HepG2 (cell line): ENCODE results near the gene FBN3. TPM values are rescaled to one million over a fixed set of nuclear protein-coding genes. Genes with fewer than 3 reads are reported as not detected.
A peak's percentile ranks its signal among the peaks of the same experiment; 100 is the strongest.

Experiments
- ATAC-seq: fragments of 200-7000 bp; cut with Tn5 transposase; 3 replicates; pipeline ENCODE4 v1.9.1; 2020; ENCODE audit warnings: mild to moderate bottlenecking, moderate library complexity
- BruUV-seq: library from RNA; stranded (reverse); fragments of 400-500 nt; replicated peaks from 2 replicates; lab custom pipeline; 2021; lab: Mats Ljungman, UMichigan
- CTCF ChIA-PET: fragments of 300-600 bp; formaldehyde crosslinking; extraction: SDS; loops from one replicate; lab custom pipeline; 2021; ENCODE audit warnings: low total read pairs, inconsistent platforms, low intra/inter-chr PET ratio; lab: Yijun Ruan, JAX
- POLR2A ChIA-PET: fragments of 350-600 bp; sonication (Branson Sonifier 250); formaldehyde crosslinking; loops from one replicate; lab custom pipeline; 2020; ENCODE audit warnings: antibody characterized with exemption, inconsistent platforms; lab: Yijun Ruan, JAX
- DNase-seq: peaks from one replicate; pipeline ENCODE4 v3.0.0-alpha.2; 2015; ENCODE audit warnings: low spot score
- FAIRE-seq: peaks from 3 replicates; lab custom pipeline; 2011; peaks lifted over from hg19 to GRCh38; lab: Jason Lieb, UNC
- H2AFZ ChIP-seq: one replicate; pipeline ENCODE4 v1.6.1; 2011; ENCODE audit warnings: low read length, inconsistent platforms
- H3K27ac ChIP-seq: fragments of 300-600 bp; 3 replicates; pipeline ENCODE4 v1.8.0; 2011; ENCODE audit warnings: mixed run types, mild to moderate bottlenecking, mixed read lengths, low read length, inconsistent platforms; ENCODE audit not compliant: insufficient read depth; ENCODE audit errors: extremely low read length
- H3K27me3 ChIP-seq, 2 experiments: fragments of 200-600 bp in 1 of 2; 2 replicates in 1 of 2; 3 replicates in 1 of 2; pipeline versions ENCODE4 v1.6.0 to v1.8.0; 2011; ENCODE audit warnings: low read length in 2 of 2, mild to moderate bottlenecking in 2 of 2, moderate library complexity in 2 of 2, inconsistent platforms in 1 of 2; ENCODE audit not compliant: insufficient read depth in 2 of 2, control insufficient read depth in 1 of 2
- H3K36me3 ChIP-seq, 2 experiments: fragments of 200-600 bp in 1 of 2; replicated peaks in 1 of 2; 2 replicates in 1 of 2; 3 replicates in 1 of 2; pipeline versions ENCODE4 v1.5.1 to v1.8.0; 2011; ENCODE audit warnings: low read length in 2 of 2, inconsistent platforms in 1 of 2; ENCODE audit not compliant: insufficient read depth in 2 of 2, control insufficient read depth in 1 of 2
- H3K4me1 ChIP-seq: 2 replicates; pipeline ENCODE4 v1.5.1; 2012; ENCODE audit warnings: low read length, inconsistent platforms; ENCODE audit not compliant: insufficient read depth
- H3K4me2 ChIP-seq: 2 replicates; pipeline ENCODE4 v1.6.0; 2011; ENCODE audit warnings: low read depth, low read length, inconsistent platforms
- H3K4me3 ChIP-seq, 3 experiments: fragments of 200-600 bp in 1 of 3; sonication (generic), shearing (Covaris generic) in 1 of 3; replicated peaks in 1 of 3; 2 replicates each; pipeline ENCODE4 v1.5.1; 2011 to 2016; ENCODE audit warnings: low read length in 3 of 3, inconsistent platforms in 2 of 3, low read depth in 2 of 3, mild to moderate bottlenecking in 2 of 3, control low read depth in 1 of 3, mixed read lengths in 1 of 3; ENCODE audit not compliant: insufficient read depth in 1 of 3
- H3K79me2 ChIP-seq: one replicate; pipeline ENCODE4 v1.6.1; 2011; ENCODE audit warnings: low read length, inconsistent platforms; ENCODE audit not compliant: insufficient read depth
- H3K9ac ChIP-seq: 2 replicates; pipeline ENCODE4 v1.6.0; 2011; ENCODE audit warnings: mild to moderate bottlenecking, low read depth, low read length, inconsistent platforms; ENCODE audit not compliant: insufficient read depth
- H3K9me3 ChIP-seq: 2 replicates; pipeline ENCODE4 v1.5.1; 2012; ENCODE audit warnings: mild to moderate bottlenecking, low read length
- H4K20me1 ChIP-seq: 2 replicates; pipeline ENCODE4 v1.6.0; 2011; ENCODE audit warnings: inconsistent platforms, mild to moderate bottlenecking, low read length, moderate library complexity; ENCODE audit not compliant: insufficient read depth
- ASH2L ChIP-seq: fragments of 300-600, 200-600 bp; sonication (generic); IDR thresholded peaks from 2 replicates; pipeline ENCODE4 v1.7.0; 2017; ENCODE audit warnings: low read depth, mild to moderate bottlenecking, moderate library complexity, mixed read lengths, low read length; ENCODE audit not compliant: insufficient read length
- ATF6 ChIP-seq: sonication (generic); formaldehyde crosslinking; conservative IDR thresholded peaks from 2 replicates; pipeline ENCODE4 v1.4.0; 2020; ENCODE audit warnings: missing genetic modification reagents
- BRD4 ChIP-seq: sonication (generic); formaldehyde crosslinking; IDR thresholded peaks from 2 replicates; pipeline ENCODE4 v1.4.0; 2020; ENCODE audit warnings: missing genetic modification reagents
- HNRNPH1 ChIP-seq: fragments of 200-400 bp; formaldehyde crosslinking; optimal IDR thresholded peaks from 2 replicates; pipeline ENCODE3; 2017; ENCODE audit warnings: mild to moderate bottlenecking, low read depth, low read length
- HOXA3 ChIP-seq: sonication (generic); formaldehyde crosslinking; IDR thresholded peaks from 2 replicates; pipeline ENCODE4 v1.5.0; 2020; ENCODE audit warnings: missing genetic modification reagents
- KMT2B ChIP-seq: IDR thresholded peaks from 2 replicates; pipeline ENCODE4 v1.6.1; 2016; ENCODE audit warnings: missing genetic modification reagents, missing compliant biosample characterization
- MED1 ChIP-seq: sonication (generic); formaldehyde crosslinking; IDR thresholded peaks from 2 replicates; pipeline ENCODE4 v1.4.0; 2020; ENCODE audit warnings: missing genetic modification reagents
- NR2F2 ChIP-seq: IDR thresholded peaks from 2 replicates; pipeline ENCODE4 v1.6.1; 2012; ENCODE audit warnings: low read depth, inconsistent platforms, borderline replicate concordance
- TCF7 ChIP-seq: sonication (generic); IDR thresholded peaks from 2 replicates; pipeline ENCODE4 v1.6.1; 2016; ENCODE audit warnings: antibody characterized with exemption, low read depth
- YEATS4 ChIP-seq: sonication (generic); formaldehyde crosslinking; IDR thresholded peaks from 2 replicates; pipeline ENCODE4 v1.4.0; 2020; ENCODE audit warnings: missing genetic modification reagents, borderline replicate concordance
- ZFP36L1 ChIP-seq: sonication (generic); formaldehyde crosslinking; IDR thresholded peaks from 2 replicates; pipeline ENCODE4 v1.8.0; 2022; ENCODE audit warnings: mild to moderate bottlenecking, missing genetic modification reagents, moderate library complexity
- ZFY ChIP-seq: sonication (generic); formaldehyde crosslinking; IDR thresholded peaks from 2 replicates; pipeline ENCODE4 v1.4.0; 2020; ENCODE audit warnings: missing genetic modification reagents
- ZMYM2 ChIP-seq: sonication (generic); formaldehyde crosslinking; IDR thresholded peaks from 2 replicates; pipeline ENCODE4 v1.8.0; 2022; ENCODE audit warnings: mild to moderate bottlenecking, missing genetic modification reagents
- ZNF546 ChIP-seq: sonication (generic); formaldehyde crosslinking; conservative IDR thresholded peaks from 2 replicates; pipeline ENCODE4 v1.8.1; 2023; ENCODE audit warnings: mild to moderate bottlenecking, missing genetic modification reagents
- ZNF784 ChIP-seq: sonication (generic); formaldehyde crosslinking; IDR thresholded peaks from 2 replicates; pipeline ENCODE4 v1.5.1; 2020; ENCODE audit warnings: missing genetic modification reagents, mild to moderate bottlenecking, borderline replicate concordance
- ZNF891 ChIP-seq: sonication (generic); formaldehyde crosslinking; IDR thresholded peaks from 2 replicates; pipeline ENCODE4 v1.5.0; 2020; ENCODE audit warnings: mild to moderate bottlenecking, missing genetic modification reagents
- WGBS: methylation state at CpG from one replicate; pipeline ENCODE4 v1.1.6; 2017; ENCODE audit warnings: low lambda C conversion rate; 5-methylcytosine and 5-hydroxymethylcytosine counted together
- in situ Hi-C: cut with HindIII; loops from 2 replicates; pipeline ENCODE4 v1.10.0; 2017; ENCODE audit warnings: low pct_unique_long_range_greater_than_20kb; ENCODE audit not compliant: extremely low pct_ligation_motif_present
- intact Hi-C: fragments of 100-400 bp; cut with micrococcal nuclease; formaldehyde crosslinking; loops from one replicate; pipeline ENCODE4 v1.10.0; 2022; ENCODE audit not compliant: unreplicated experiment
- polyA plus RNA-seq, 8 experiments: library from polyadenylated mRNA; depleted of rRNA in 3 of 8; stranded (reverse) in 7 of 8; unstranded in 1 of 8; fragments of >200 nt; fragmentation: Illumina TruSeq in 4 of 8; extraction: Trizol in 4 of 8; gene quantifications; 2 replicates each; pipeline versions ENCODE4 v1.2.1 to v1.2.3, GENCODE V29; 2011 to 2016; ENCODE audit warnings: low read depth in 4 of 8, missing spikeins in 1 of 8, mixed read lengths in 1 of 8; ENCODE audit not compliant: insufficient read depth in 1 of 8
- total RNA-seq, 5 experiments: library from RNA; depleted of rRNA; stranded (reverse); fragments of >200 nt; fragmentation: Illumina TruSeq; extraction: Trizol; gene quantifications; 2 replicates each; pipeline ENCODE4 v1.2.3, GENCODE V29; 2016; ENCODE audit warnings: low read depth in 1 of 5

Gene FBN3
- total and polyA plus RNA-seq, 2 of the 13 experiments (the other 11 are each of a cell fraction or from before 2014, with no cell fraction given) = 0.20 to 1.3 TPM

- peak; percentile 88 for TF ChIP-seq NR2F2
- no peak for TF ChIP-seq ZFP36L1 (CRISPR knock-in tag)
- TF ChIP-seq ZFY (CRISPR knock-in tag) = peak; percentile 66
- TF ChIP-seq TCF7 = no peak; the same call in 1 of the 2 replicates
- peak; percentile 70; the same call in 1 of the 2 replicates for TF ChIP-seq MED1 (CRISPR knock-in tag)
- TF ChIP-seq KMT2B (CRISPR knock-in tag) = 0 out of 2 replicates have a peak, but pooled peaks have one; percentile 6
- TF ChIP-seq ASH2L = peak; percentile 33
- peak; percentile 87 for TF ChIP-seq HOXA3 (CRISPR knock-in tag)
Observed at GRCh38 chr19:8085598-8086408, 63.6 kb downstream of the FBN3 start (continued).

- TF ChIP-seq ZNF546 (no peak), YEATS4 (CRISPR knock-in tag) (no peak), HNRNPH1 (no peak), ZNF784 (CRISPR knock-in tag) (no peak), ATF6 (CRISPR knock-in tag) (no peak), ZMYM2 (no peak), ZNF891 (CRISPR knock-in tag) (no peak), BRD4 (CRISPR knock-in tag) (no peak)
- ChIA-PET POLR2A (no interaction called here), CTCF (no interaction called here)
- no peak for FAIRE-seq
- WGBS = 78% methylated on average over 13 of the region's 13 CpGs
- no peak overlapping the region for H3K9ac ChIP-seq
- no peak overlapping the region for H3K4me3 ChIP-seq
- no peaks in the 10 kb centered on the region for H3K36me3 ChIP-seq
- DNase-seq = no peak
- ATAC-seq = no peak
- H2AFZ ChIP-seq = no peak overlapping the region
- H3K27ac ChIP-seq = no peak overlapping the region
- H3K27me3 ChIP-seq = no peaks in the 10 kb centered on the region
- no TSS peak for BruUV-seq
- no peaks in the 10 kb centered on the region for H3K9me3 ChIP-seq
- no peak overlapping the region for H3K4me2 ChIP-seq
- in situ Hi-C loops (no loop called here), intact Hi-C loops (no loop called here)
- H3K79me2 ChIP-seq = no peaks in the 10 kb centered on the region
- no peaks in the 10 kb centered on the region for H4K20me1 ChIP-seq
- H3K4me1 ChIP-seq = peaks cover 54% of the 10 kb centered on the region
Observed at GRCh38 chr19:8084152-8084551, 65.2 kb downstream of the FBN3 start.
